Right renal pelvis (tissue), 4 donors: Measurements from ENCODE around the gene SHROOM4. TPM values are rescaled to one million over a fixed set of nuclear protein-coding genes. Genes with fewer than 3 reads are reported as not detected.

Experiments used
- DNase-seq, 4 donors: peaks; one replicate each; pipeline ENCODE4 v3.0.0-alpha.2; 2013; ENCODE audit warnings: low read depth in 4 of 4, low spot score in 3 of 4, missing footprints in 1 of 4
- polyA plus RNA-seq, 4 donors: library from polyadenylated mRNA; unstranded; fragments of 120-200 nt; gene quantifications; one replicate each; pipeline ENCODE4 v1.2.1, GENCODE V29; 2013; ENCODE audit not compliant: insufficient read length in 4 of 4

The SHROOM4 gene
- polyA plus RNA-seq, 4 donors, result 15.6 to 17.6 (median 16.4) TPM

- no peak for DNase-seq
Measured at GRCh38 chrX:50622751-50623150, 191.2 kb downstream of the SHROOM4 start.

GRCh38 chrX:50618788-50619558 is 195.0 kb downstream of the SHROOM4 start:
- no peak for DNase-seq

- DNase-seq, result no peak
Measured at GRCh38 chrX:50617183-50617582, 196.8 kb downstream of the SHROOM4 start.

- no peak for DNase-seq
Measured at GRCh38 chrX:50615570-50616158, 198.3 kb downstream of the SHROOM4 start.

GRCh38 chrX:50614460-50614859 is 199.5 kb downstream of the SHROOM4 start:
- DNase-seq, result no peak

- no peak for DNase-seq
Measured at GRCh38 chrX:50613846-50614245, 200.1 kb downstream of the SHROOM4 start.

- DNase-seq, result no peak
Measured at GRCh38 chrX:50609796-50610195, 204.2 kb downstream of the SHROOM4 start.

- DNase-seq, result no peak
Measured at GRCh38 chrX:50606300-50606950, 207.6 kb downstream of the SHROOM4 start.

- DNase-seq, result no peak
Measured at GRCh38 chrX:50596056-50596455, 217.9 kb downstream of the SHROOM4 start.

GRCh38 chrX:50594788-50595187 is 219.2 kb downstream of the SHROOM4 start:
- no peak for DNase-seq

GRCh38 chrX:50586980-50587379 is 227.0 kb downstream of the SHROOM4 start:
- DNase-seq, result no peak

GRCh38 chrX:50586407-50586806 is 227.6 kb downstream of the SHROOM4 start:
- DNase-seq, result no peak

GRCh38 chrX:50581405-50581804 is 232.6 kb downstream of the SHROOM4 start:
- DNase-seq, result no peak

GRCh38 chrX:50579955-50580354 is 234.0 kb downstream of the SHROOM4 start:
- DNase-seq, result peak in 3 of 4 donors; percentile 16 to 44 (median 35)

- DNase-seq, result peak in 1 of 4 donors; percentile 5
Measured at GRCh38 chrX:50577326-50577725, 236.7 kb downstream of the SHROOM4 start.

- DNase-seq, result no peak
Measured at GRCh38 chrX:50567636-50568035, 246.4 kb downstream of the SHROOM4 start.

- no peak for DNase-seq
Measured at GRCh38 chrX:50565718-50566117, 248.3 kb downstream of the SHROOM4 start.

Other genes starting within 250 kb of the SHROOM4 start
- gene BMP15, start 96.5 kb upstream of the SHROOM4 start, polyA plus RNA-seq, result not detected